GM21528 (cell line): ENCODE measurements around the gene CALM1.

ENCODE experiments used
- ATAC-seq: cut with Tn5 transposase; IDR thresholded peaks from one replicate; pipeline ENCODE4 v1.9.1; 2021; ENCODE audit warnings: mild to moderate bottlenecking, moderate library complexity; ENCODE audit not compliant: unreplicated experiment, low FRiP score

CALM1 gene

GRCh38 chr14:90407230-90407629 lies 10.4 kb downstream of the CALM1 start:
- no peak for ATAC-seq

- no peak for ATAC-seq
Measured at GRCh38 chr14:90408713-90409112, 11.9 kb downstream of the CALM1 start.

- ATAC-seq, result no peak
Measured at GRCh38 chr14:90409209-90409730, 12.4 kb downstream of the CALM1 start.

GRCh38 chr14:90412058-90412457 lies 15.2 kb downstream of the CALM1 start:
- no peak for ATAC-seq

- ATAC-seq, result no peak
Measured at GRCh38 chr14:90416720-90417119, 19.9 kb downstream of the CALM1 start.

- ATAC-seq, result no peak
Measured at GRCh38 chr14:90418053-90418452, 21.2 kb downstream of the CALM1 start.

GRCh38 chr14:90419200-90419599 lies 22.4 kb downstream of the CALM1 start:
- ATAC-seq, result no peak

GRCh38 chr14:90421001-90421631 lies 24.3 kb downstream of the CALM1 start:
- no peak for ATAC-seq

GRCh38 chr14:90421632-90422020 lies 24.8 kb downstream of the CALM1 start:
- no peak for ATAC-seq

- ATAC-seq, result no peak
Measured at GRCh38 chr14:90423166-90423565, 26.3 kb downstream of the CALM1 start.

GRCh38 chr14:90424075-90424474 lies 27.2 kb downstream of the CALM1 start:
- no peak for ATAC-seq

- no peak for ATAC-seq
Measured at GRCh38 chr14:90424686-90425372, 28.0 kb downstream of the CALM1 start.

- ATAC-seq, result no peak
Measured at GRCh38 chr14:90425373-90425879, 28.6 kb downstream of the CALM1 start.

- no peak for ATAC-seq
Measured at GRCh38 chr14:90426031-90426540, 29.3 kb downstream of the CALM1 start.

- no peak for ATAC-seq
Measured at GRCh38 chr14:90426663-90427062, 29.8 kb downstream of the CALM1 start.

- no peak for ATAC-seq
Measured at GRCh38 chr14:90427848-90428426, 31.1 kb downstream of the CALM1 start.

- ATAC-seq, result no peak
Measured at GRCh38 chr14:90428676-90429075, 31.8 kb downstream of the CALM1 start.

- no peak for ATAC-seq
Measured at GRCh38 chr14:90429236-90429635, 32.4 kb downstream of the CALM1 start.

- no peak for ATAC-seq
Measured at GRCh38 chr14:90429754-90430153, 32.9 kb downstream of the CALM1 start.

GRCh38 chr14:90434370-90435020 lies 37.7 kb downstream of the CALM1 start:
- no peak for ATAC-seq

- no peak for ATAC-seq
Measured at GRCh38 chr14:90438841-90439240, 42.0 kb downstream of the CALM1 start.
